HEK293T (cell line): ENCODE results near the gene HLCS.

Experiments used
- ARNT ChIP-seq: fragments of 450-650 bp; IDR thresholded peaks from 2 replicates; pipeline ENCODE4 v1.6.1; 2017; ENCODE audit warnings: mild to moderate bottlenecking
- BHLHE40 ChIP-seq: fragments of 450-650 bp; IDR thresholded peaks from 2 replicates; pipeline ENCODE4 v1.6.1; 2016; ENCODE audit warnings: mild to moderate bottlenecking, moderate library complexity, borderline replicate concordance
- FOXK2 ChIP-seq: fragments of 450-650 bp; IDR thresholded peaks from 2 replicates; pipeline ENCODE4 v1.6.1; 2016; ENCODE audit warnings: mild to moderate bottlenecking
- FOXM1 ChIP-seq: fragments of 450-650 bp; IDR thresholded peaks from 2 replicates; pipeline ENCODE4 v1.6.1; 2017; ENCODE audit warnings: mild to moderate bottlenecking, borderline replicate concordance
- HDGF ChIP-seq: fragments of 450-650 bp; IDR thresholded peaks from 2 replicates; pipeline ENCODE4 v1.6.1; 2017; ENCODE audit warnings: antibody characterized with exemption, borderline replicate concordance
- L3MBTL2 ChIP-seq: fragments of 450-650 bp; conservative IDR thresholded peaks from 2 replicates; pipeline ENCODE4 v1.6.1; 2016; ENCODE audit warnings: mild to moderate bottlenecking
- PKNOX1 ChIP-seq: fragments of 450-650 bp; IDR thresholded peaks from 2 replicates; pipeline ENCODE4 v1.6.1; 2016
- SP1 ChIP-seq: fragments of 450-650 bp; IDR thresholded peaks from 2 replicates; pipeline ENCODE4 v1.6.1; 2017
- SUZ12 ChIP-seq: fragments of 450-650 bp; IDR thresholded peaks from 2 replicates; pipeline ENCODE4 v1.6.1; 2016; ENCODE audit warnings: mild to moderate bottlenecking
- TARDBP ChIP-seq: fragments of 450-650 bp; IDR thresholded peaks from 2 replicates; pipeline ENCODE4 v1.6.1; 2016
- ZNF384 ChIP-seq: fragments of 450-650 bp; IDR thresholded peaks from 2 replicates; pipeline ENCODE4 v1.6.1; 2016

- TF ChIP-seq ZNF384 (no peak), HDGF (no peak), TARDBP (no peak), SUZ12 (no peak), BHLHE40 (no peak), SP1 (no peak), FOXK2 (no peak), L3MBTL2 (no peak), FOXM1 (no peak), PKNOX1 (no peak), ARNT (no peak)
Observed at GRCh38 chr21:36751383-36751782, 215.1 kb downstream of the HLCS start.
